ENCODE data around the gene GRHL3.

GRCh38 chr1:24286246-24287010 lies 32.7 kb upstream of the GRHL3 start:
- TF ChIP-seq POLR2AphosphoS5 (IDR thresholded peaks at IDR 0.05; ENCODE audit: low read depth, low read length) (no peak), POLR2A (IDR thresholded peaks at IDR 0.05; ENCODE audit: low read depth, low read length) (no peak)

All from GM12892 (cell line).